HL-60 (cell line): ENCODE data around the gene ATMIN.

ENCODE experiments used
- DNase-seq, 2 experiments: peaks; one replicate each; pipeline ENCODE4 v3.0.0-alpha.2; 2010 to 2020; ENCODE audit warnings: low read depth in 1 of 2, low spot score in 1 of 2
- H3K27ac ChIP-seq: fragments of 250-450 bp; sonication (Bioruptor Pico); replicated peaks from 2 replicates; pipeline ENCODE4 v1.5.1; 2020; ENCODE audit warnings: mild to moderate bottlenecking, moderate library complexity
- H3K27me3 ChIP-seq: fragments of 250-450 bp; sonication (Bioruptor Pico); 2 replicates; pipeline ENCODE4 v1.5.1; 2021; ENCODE audit warnings: mild to moderate bottlenecking, moderate library complexity; ENCODE audit not compliant: insufficient read depth, poor library complexity, severe bottlenecking
- H3K4me3 ChIP-seq: replicated peaks from 2 replicates; pipeline ENCODE4 v1.5.1; 2011; ENCODE audit warnings: mild to moderate bottlenecking, control low read depth, low read length; ENCODE audit not compliant: insufficient read depth
- GABPA ChIP-seq: IDR thresholded peaks from 2 replicates; pipeline ENCODE4 v1.6.1; 2012; ENCODE audit warnings: low read depth
- POLR2AphosphoS5 ChIP-seq: IDR thresholded peaks from 2 replicates; pipeline ENCODE4 v1.6.1; 2012; ENCODE audit warnings: low read depth
- SPI1 ChIP-seq: IDR thresholded peaks from 2 replicates; pipeline ENCODE4 v1.6.1; 2012; ENCODE audit warnings: low read depth, mild to moderate bottlenecking, borderline replicate concordance
- TF ChIP-seq, protein P1 (sequence below): IDR thresholded peaks from one replicate; pipeline ENCODE4 v1.5.1; 2011; ENCODE audit warnings: low read length, control low read depth, inconsistent platforms; ENCODE audit not compliant: insufficient read depth
- TF ChIP-seq, protein P2 (sequence below): IDR thresholded peaks from 2 replicates; pipeline ENCODE4 v1.6.1; 2012; ENCODE audit warnings: low read depth; ENCODE audit not compliant: insufficient replicate concordance

The ATMIN gene

DNA sequence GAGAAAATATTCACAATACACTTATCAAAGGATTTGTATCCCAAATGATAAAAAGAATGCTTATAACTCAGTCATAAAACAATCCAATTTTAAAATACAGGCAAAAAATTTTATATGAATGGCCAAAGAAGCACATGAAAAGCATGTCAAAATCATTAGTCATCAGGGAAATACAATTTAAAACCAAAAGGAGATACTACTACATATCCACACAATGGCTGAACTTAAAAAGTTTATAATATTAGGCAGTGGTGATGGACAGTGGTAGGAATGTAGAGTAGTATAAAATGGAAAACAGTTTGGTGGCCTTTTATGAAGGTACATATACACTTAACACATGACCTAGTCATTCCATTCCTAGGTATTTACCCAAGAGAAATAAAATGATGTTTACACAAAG is 41.2 kb upstream of the ATMIN start:
- TF ChIP-seq SPI1 (no peak), GABPA (no peak), POLR2AphosphoS5 (no peak)
- TF ChIP-seq, protein P1, sequence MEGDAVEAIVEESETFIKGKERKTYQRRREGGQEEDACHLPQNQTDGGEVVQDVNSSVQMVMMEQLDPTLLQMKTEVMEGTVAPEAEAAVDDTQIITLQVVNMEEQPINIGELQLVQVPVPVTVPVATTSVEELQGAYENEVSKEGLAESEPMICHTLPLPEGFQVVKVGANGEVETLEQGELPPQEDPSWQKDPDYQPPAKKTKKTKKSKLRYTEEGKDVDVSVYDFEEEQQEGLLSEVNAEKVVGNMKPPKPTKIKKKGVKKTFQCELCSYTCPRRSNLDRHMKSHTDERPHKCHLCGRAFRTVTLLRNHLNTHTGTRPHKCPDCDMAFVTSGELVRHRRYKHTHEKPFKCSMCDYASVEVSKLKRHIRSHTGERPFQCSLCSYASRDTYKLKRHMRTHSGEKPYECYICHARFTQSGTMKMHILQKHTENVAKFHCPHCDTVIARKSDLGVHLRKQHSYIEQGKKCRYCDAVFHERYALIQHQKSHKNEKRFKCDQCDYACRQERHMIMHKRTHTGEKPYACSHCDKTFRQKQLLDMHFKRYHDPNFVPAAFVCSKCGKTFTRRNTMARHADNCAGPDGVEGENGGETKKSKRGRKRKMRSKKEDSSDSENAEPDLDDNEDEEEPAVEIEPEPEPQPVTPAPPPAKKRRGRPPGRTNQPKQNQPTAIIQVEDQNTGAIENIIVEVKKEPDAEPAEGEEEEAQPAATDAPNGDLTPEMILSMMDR = no peak
- TF ChIP-seq, protein P2, sequence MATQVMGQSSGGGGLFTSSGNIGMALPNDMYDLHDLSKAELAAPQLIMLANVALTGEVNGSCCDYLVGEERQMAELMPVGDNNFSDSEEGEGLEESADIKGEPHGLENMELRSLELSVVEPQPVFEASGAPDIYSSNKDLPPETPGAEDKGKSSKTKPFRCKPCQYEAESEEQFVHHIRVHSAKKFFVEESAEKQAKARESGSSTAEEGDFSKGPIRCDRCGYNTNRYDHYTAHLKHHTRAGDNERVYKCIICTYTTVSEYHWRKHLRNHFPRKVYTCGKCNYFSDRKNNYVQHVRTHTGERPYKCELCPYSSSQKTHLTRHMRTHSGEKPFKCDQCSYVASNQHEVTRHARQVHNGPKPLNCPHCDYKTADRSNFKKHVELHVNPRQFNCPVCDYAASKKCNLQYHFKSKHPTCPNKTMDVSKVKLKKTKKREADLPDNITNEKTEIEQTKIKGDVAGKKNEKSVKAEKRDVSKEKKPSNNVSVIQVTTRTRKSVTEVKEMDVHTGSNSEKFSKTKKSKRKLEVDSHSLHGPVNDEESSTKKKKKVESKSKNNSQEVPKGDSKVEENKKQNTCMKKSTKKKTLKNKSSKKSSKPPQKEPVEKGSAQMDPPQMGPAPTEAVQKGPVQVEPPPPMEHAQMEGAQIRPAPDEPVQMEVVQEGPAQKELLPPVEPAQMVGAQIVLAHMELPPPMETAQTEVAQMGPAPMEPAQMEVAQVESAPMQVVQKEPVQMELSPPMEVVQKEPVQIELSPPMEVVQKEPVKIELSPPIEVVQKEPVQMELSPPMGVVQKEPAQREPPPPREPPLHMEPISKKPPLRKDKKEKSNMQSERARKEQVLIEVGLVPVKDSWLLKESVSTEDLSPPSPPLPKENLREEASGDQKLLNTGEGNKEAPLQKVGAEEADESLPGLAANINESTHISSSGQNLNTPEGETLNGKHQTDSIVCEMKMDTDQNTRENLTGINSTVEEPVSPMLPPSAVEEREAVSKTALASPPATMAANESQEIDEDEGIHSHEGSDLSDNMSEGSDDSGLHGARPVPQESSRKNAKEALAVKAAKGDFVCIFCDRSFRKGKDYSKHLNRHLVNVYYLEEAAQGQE = no peak
- DNase-seq = no peak
- no peaks in the 10 kb centered on the region for H3K27me3 ChIP-seq
- H3K4me3 ChIP-seq = no peak overlapping the region
- no peak overlapping the region for H3K27ac ChIP-seq

DNA sequence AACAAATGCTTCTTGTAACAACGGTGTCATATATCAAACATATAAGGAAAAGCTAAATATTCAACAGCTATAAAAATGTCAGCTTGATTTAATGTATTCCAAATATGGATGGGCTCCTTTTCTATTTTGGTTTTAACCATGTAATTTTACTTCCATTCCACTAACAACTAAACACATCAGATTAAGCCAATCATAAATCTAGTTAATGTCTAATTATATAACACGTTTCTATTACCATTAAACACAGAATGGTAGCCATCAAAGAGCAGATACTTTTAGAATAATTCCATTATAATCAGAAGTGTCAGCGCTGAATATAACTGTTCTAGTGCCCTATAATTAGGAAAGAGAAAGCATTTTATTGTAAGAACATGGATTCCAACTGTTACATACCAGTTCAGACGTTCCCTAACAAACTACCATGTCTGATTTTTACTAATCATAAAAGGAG is 38.9 kb upstream of the ATMIN start:
- DNase-seq = no peak
- Histone ChIP-seq H3K27ac (no peak overlapping the region), H3K4me3 (no peak overlapping the region), H3K27me3 (no peaks in the 10 kb centered on the region)
- TF ChIP-seq SPI1 (no peak), POLR2AphosphoS5 (no peak), GABPA (no peak)
- TF ChIP-seq, protein P1 = no peak
- TF ChIP-seq, protein P2 = no peak

DNA sequence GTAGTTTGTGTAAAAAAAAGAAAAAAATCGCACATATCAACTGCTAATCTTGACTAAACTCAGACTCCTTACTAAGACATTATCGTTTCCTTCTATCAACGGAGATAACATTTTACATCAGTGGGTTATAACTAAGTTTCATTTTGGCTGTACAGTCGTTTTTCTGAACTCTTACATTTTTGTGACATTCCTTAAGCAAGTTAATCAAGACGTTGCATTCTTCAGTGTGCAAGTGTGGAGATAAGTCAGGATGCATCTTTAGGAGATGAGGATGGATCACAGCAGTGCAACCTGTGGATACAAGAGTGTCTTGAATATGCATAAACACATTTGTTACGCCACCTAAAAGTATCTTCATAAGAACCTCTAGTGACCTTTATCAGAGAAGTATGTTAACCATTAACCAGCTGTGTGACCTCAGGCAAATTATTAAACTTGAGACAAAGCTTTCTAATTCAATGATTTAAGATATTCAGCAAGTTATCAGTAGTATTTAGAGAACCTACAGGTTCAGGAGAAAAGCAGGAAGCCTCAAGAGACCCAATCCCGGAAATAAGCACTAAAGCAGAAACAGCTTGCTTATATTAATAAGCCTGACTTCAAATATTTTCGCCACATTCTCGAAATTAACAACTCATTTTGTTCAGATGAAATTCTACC is 38.4 kb upstream of the ATMIN start:
- Histone ChIP-seq H3K27ac (peak overlapping the region; percentile 39; the same call in 1 of the 2 replicates), H3K27me3 (no peaks in the 10 kb centered on the region), H3K4me3 (no peak overlapping the region)
- TF ChIP-seq POLR2AphosphoS5 (no peak), SPI1 (no peak), GABPA (no peak)
- TF ChIP-seq, protein P1 = no peak
- TF ChIP-seq, protein P2 = no peak
- DNase-seq = no peak
